Measurements from ENCODE around the gene CLIC6. TPM values are rescaled to one million over a fixed set of nuclear protein-coding genes. Genes with fewer than 3 reads are reported as not detected.

The CLIC6 gene
- total RNA-seq, 4 donors from 2014 or later = 0.66 to 3.5 (median 2.0) TPM

DNA sequence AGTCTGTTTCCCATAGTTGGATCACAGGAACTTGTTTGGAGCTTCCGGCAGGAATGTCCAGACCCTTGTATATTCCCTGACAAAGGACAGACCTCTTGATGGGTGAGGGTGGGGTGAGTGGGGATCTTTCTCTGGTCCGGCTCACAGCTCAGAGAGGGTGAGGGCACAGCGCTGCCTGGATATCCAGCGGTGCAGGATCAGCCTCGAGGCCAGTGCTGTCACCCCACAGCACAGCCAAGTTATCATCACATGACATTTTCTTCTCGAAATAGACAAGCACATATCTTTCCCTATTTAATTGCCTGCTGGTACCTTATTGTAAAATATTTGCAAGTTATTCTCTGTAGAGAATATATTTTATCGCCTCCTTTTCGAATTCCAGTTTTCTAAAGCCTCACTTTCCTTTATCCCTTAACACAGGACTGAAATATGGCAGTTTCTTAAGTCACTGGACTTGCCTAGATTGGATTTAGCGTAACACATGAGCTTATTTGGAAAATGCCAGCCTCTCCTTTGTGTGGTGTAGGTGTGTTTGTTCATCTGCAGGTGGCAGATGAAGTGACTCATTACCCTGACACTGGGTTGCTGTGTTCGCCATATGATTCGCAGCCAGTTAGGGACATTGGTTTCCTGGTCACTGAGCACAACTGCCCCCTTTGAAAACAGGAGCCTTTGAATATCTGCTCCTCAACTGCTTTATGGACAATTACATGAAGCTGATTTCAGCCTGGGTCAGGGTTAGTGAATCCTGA lies 21.4 kb downstream of the CLIC6 start:
- peaks cover 0 to 5% (median 0%) of the 10 kb centered on the region in 4 donors for H3K4me1 ChIP-seq
- H3K4me3 ChIP-seq = no peak overlapping the region
- no peaks in the 10 kb centered on the region for H3K27me3 ChIP-seq
- no peak for DNase-seq
- no peaks in the 10 kb centered on the region for H3K9me3 ChIP-seq
- TF ChIP-seq, protein P1, sequence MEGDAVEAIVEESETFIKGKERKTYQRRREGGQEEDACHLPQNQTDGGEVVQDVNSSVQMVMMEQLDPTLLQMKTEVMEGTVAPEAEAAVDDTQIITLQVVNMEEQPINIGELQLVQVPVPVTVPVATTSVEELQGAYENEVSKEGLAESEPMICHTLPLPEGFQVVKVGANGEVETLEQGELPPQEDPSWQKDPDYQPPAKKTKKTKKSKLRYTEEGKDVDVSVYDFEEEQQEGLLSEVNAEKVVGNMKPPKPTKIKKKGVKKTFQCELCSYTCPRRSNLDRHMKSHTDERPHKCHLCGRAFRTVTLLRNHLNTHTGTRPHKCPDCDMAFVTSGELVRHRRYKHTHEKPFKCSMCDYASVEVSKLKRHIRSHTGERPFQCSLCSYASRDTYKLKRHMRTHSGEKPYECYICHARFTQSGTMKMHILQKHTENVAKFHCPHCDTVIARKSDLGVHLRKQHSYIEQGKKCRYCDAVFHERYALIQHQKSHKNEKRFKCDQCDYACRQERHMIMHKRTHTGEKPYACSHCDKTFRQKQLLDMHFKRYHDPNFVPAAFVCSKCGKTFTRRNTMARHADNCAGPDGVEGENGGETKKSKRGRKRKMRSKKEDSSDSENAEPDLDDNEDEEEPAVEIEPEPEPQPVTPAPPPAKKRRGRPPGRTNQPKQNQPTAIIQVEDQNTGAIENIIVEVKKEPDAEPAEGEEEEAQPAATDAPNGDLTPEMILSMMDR (IDR thresholded peaks at IDR 0.05) = peak in 1 of 6 experiments; percentile 13
- no peak for TF ChIP-seq POLR2A (IDR thresholded peaks at IDR 0.05)
- no peak overlapping the region for H3K27ac ChIP-seq
- no peaks in the 10 kb centered on the region for H3K36me3 ChIP-seq

DNA sequence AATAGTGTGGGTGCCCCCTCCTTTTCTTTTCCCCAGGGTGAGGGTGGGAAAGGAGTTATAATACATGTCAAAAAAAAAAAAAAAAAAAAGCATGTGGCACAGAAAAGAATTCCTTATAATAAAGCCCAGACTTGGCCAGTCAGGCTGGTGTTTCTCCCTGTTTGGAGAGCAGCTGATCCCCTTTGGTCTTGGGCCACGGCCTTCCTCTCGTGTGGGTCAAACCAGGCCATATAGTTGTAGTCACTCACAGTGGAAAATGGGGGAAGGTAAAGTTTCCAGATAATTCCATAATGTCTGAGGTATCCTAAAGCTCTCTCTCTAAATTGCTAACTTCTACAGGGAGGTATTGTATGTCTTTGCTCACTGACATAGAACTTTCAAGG lies 22.0 kb downstream of the CLIC6 start:
- no peak for DNase-seq
- Histone ChIP-seq H3K4me1 (peaks cover 0 to 5% (median 0%) of the 10 kb centered on the region in 4 donors), H3K9me3 (no peaks in the 10 kb centered on the region), H3K27ac (no peak overlapping the region), H3K27me3 (no peaks in the 10 kb centered on the region), H3K36me3 (no peaks in the 10 kb centered on the region), H3K4me3 (no peak overlapping the region)
- no peak for TF ChIP-seq POLR2A (IDR thresholded peaks at IDR 0.05)
- TF ChIP-seq, protein P1 (IDR thresholded peaks at IDR 0.05) = no peak

DNA sequence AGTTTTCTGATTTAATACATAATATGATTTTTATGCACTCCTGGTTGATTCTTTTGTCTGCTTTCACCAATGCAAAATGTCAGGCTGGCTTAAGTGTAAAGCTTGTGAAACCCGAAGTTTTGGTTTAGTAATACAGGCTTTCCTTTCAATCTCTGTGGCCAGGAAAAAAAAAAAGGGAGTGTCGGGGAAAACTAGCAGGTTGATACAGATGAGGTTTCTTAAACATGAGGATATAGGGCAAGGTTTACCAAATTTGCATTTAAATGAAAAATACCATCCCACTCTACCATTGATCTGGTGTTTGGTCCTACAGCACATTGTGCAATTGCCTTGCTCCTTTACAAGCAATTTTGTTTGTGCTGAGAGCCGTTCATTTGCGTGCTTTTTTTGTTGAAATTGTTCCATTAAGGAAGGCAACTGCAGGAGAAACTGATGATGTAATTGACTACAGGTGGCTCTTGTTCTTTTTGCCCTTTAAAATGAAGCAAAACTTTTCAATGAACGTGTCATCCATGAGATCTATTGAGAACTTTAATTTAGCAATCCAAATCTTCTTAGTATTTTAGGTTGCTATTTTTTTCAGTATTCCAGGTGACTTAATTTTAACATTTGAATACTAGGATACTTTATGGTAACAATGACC lies 22.7 kb downstream of the CLIC6 start:
- no peaks in the 10 kb centered on the region for H3K27me3 ChIP-seq
- no peaks in the 10 kb centered on the region for H3K36me3 ChIP-seq
- H3K27ac ChIP-seq = no peak overlapping the region
- no peaks in the 10 kb centered on the region for H3K9me3 ChIP-seq
- no peak for DNase-seq
- H3K4me3 ChIP-seq = no peak overlapping the region
- H3K4me1 ChIP-seq = peaks cover 0 to 5% (median 0%) of the 10 kb centered on the region in 4 donors
- TF ChIP-seq, protein P1 (IDR thresholded peaks at IDR 0.05) = no peak
- no peak for TF ChIP-seq POLR2A (IDR thresholded peaks at IDR 0.05)

DNA sequence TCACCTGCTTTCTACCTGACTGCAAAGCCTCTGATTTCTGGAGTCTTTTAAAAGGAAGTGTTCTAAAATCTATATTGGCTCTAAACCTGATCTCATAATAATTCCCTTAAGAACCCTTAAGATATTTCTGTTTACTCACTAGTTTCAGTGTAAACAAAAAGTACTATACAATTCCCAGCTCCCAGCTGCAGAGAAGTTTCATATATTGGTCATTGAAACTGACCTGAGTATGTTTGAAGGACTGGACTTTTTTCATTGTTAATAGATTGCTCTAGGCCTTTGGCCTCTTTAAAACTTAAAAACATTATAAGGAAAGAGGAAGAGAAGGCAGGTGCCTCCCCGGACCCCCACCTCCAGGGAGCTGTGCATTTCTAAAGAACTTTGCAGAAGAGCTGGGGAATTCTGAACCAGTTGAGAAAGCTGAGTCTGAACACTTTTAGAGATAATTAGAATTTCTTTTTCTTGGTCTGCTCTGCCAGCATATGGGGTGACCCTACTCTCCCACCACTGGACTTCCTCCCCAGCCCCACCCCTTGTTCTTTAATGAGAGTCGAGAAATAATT lies 23.7 kb downstream of the CLIC6 start:
- peaks cover 0 to 5% (median 0%) of the 10 kb centered on the region in 4 donors for H3K4me1 ChIP-seq
- H3K27me3 ChIP-seq = no peaks in the 10 kb centered on the region
- DNase-seq = no peak
- no peak overlapping the region for H3K27ac ChIP-seq
- no peak for TF ChIP-seq POLR2A (IDR thresholded peaks at IDR 0.05)
- TF ChIP-seq, protein P1 (IDR thresholded peaks at IDR 0.05) = no peak
- H3K4me3 ChIP-seq = no peak overlapping the region
- no peaks in the 10 kb centered on the region for H3K9me3 ChIP-seq
- H3K36me3 ChIP-seq = no peaks in the 10 kb centered on the region

DNA sequence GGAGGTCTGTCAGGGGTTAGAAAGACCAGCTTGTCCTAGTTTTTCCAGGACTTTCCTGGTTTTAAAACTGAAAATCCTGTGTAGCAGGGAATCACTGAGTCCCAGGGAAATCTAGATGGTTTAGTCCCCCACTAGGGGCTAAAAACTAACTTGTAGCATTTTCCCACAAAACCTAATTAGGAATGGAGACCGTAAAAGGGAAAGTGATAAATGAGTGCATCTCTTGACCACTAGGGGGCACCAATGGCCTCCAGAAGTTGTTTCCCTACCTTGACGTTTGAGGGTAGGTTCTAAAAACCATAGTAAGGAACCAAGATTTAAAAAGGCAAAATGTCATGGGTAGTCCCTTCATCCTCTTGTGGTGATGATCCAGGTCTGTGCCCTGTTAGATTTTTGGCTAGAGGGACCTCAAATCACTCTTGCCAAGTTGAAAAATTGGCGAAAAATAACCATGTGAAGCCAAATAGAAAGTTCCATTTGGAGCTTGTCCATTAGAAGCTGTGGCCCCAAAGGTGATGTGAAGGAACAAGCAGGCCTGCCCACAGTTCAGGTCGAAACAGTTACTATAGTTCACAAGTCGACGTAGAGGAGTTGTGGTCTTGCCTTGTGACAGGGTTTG lies 24.5 kb downstream of the CLIC6 start:
- Histone ChIP-seq H3K9me3 (no peaks in the 10 kb centered on the region), H3K4me1 (peaks cover 0 to 5% (median 0%) of the 10 kb centered on the region in 4 donors), H3K4me3 (no peak overlapping the region), H3K27me3 (no peaks in the 10 kb centered on the region), H3K36me3 (no peaks in the 10 kb centered on the region), H3K27ac (no peak overlapping the region)
- TF ChIP-seq, protein P1 (IDR thresholded peaks at IDR 0.05) = peak; percentile 64 to 85 (median 80)
- no peak for TF ChIP-seq POLR2A (IDR thresholded peaks at IDR 0.05)
- DNase-seq = peak in 2 of 3 donors; percentile 24 to 81
